ENCODE measurements around the gene DENND2C. TPM values are rescaled to one million over a fixed set of nuclear protein-coding genes. Genes with fewer than 3 reads are reported as not detected.

The DENND2C gene
- total RNA-seq, 1 experiment from 2014 or later, result 3.6 TPM

GRCh38 chr1:114691061-114691460, 21.2 kb upstream of the DENND2C start:
- Histone ChIP-seq H3K4ac (ENCODE audit: low read depth, low read length) (no peak overlapping the region), H2BK120ac (ENCODE audit: low read depth, low read length, poor library complexity, severe bottlenecking) (no peak overlapping the region), H4K8ac (replicated peaks; ENCODE audit: insufficient read length, low read depth, low read length) (no peak overlapping the region), H3K79me1 (ENCODE audit: insufficient read depth, low read depth, low read length, poor library complexity, severe bottlenecking) (no peaks in the 10 kb centered on the region), H2BK15ac (ENCODE audit: low read depth, low read length) (no peak overlapping the region), H2AFZ (ENCODE audit: low read length) (no peak overlapping the region), H2AK5ac (ENCODE audit: insufficient read length, low read length) (no peak overlapping the region), H3K9ac (ENCODE audit: extremely low read depth, insufficient read length, low read length) (no peak overlapping the region), H3K4me1 (ENCODE audit: insufficient read depth, low read length) (no peaks in the 10 kb centered on the region), H3K9me3 (ENCODE audit: control insufficient read depth, low read depth, low read length) (no peaks in the 10 kb centered on the region), H3K23ac (ENCODE audit: insufficient read length, low read depth, low read length) (no peak overlapping the region), H3K14ac (ENCODE audit: insufficient read depth, low read length) (no peak overlapping the region), H3K27me3 (ENCODE audit: insufficient read depth, low read length) (no peaks in the 10 kb centered on the region), H4K91ac (ENCODE audit: insufficient read length, low read depth, low read length) (no peak overlapping the region), H3K27ac (ENCODE audit: insufficient read length, low read depth, low read length) (no peak overlapping the region), H2BK20ac (ENCODE audit: low read depth, low read length, poor library complexity, severe bottlenecking) (no peak overlapping the region), H3K79me2 (ENCODE audit: insufficient read depth, low read length) (no peaks in the 10 kb centered on the region), H3K4me2 (ENCODE audit: insufficient read depth, insufficient read length, low read length) (no peak overlapping the region), H3T11ph (ENCODE audit: low read length) (no peak overlapping the region), H3K18ac (ENCODE audit: insufficient read length, low read depth, low read length) (no peak overlapping the region), H2BK5ac (ENCODE audit: insufficient read length, low read length) (no peak overlapping the region), H4K20me1 (ENCODE audit: control insufficient read depth, insufficient read depth, insufficient read length) (no peaks in the 10 kb centered on the region), H3K23me2 (ENCODE audit: insufficient read length, low read depth, low read length, poor library complexity, severe bottlenecking) (no peaks in the 10 kb centered on the region), H4K5ac (ENCODE audit: insufficient read length, low read depth, low read length) (no peak overlapping the region), H3K56ac (ENCODE audit: insufficient read length, low read depth, low read length) (no peak overlapping the region), H2BK12ac (ENCODE audit: insufficient read length, low read depth, low read length) (no peak overlapping the region)
- Mint-ChIP-seq H3K4me3 (no peak overlapping the region), H3K9me3 (no peaks in the 10 kb centered on the region), H3K27ac (no peak overlapping the region), H3K36me3 (ENCODE audit: insufficient read depth in 1 of 3, low read depth in 3 of 3) (no peaks in the 10 kb centered on the region), H3K27me3 (ENCODE audit: low read depth) (peaks cover 18% of the 10 kb centered on the region), H3K4me1 (no peaks in the 10 kb centered on the region)
- no peak for TF ChIP-seq CTCF (conservative IDR thresholded peaks at IDR 0.05)
- DNase-seq, result no peak
- WGBS (ENCODE audit: extremely low coverage, insufficient read length, low lambda C conversion rate), result no CpG with 5 or more reads among the region's 2 CpGs
